Neuronal stem cell (in vitro differentiated cells): ENCODE data around the gene CPT1C.

Source experiments
- DNase-seq: peaks from one replicate; pipeline ENCODE4 v3.0.0-alpha.2; 2013; ENCODE audit warnings: low spot score
- H2AFZ ChIP-seq: one replicate; pipeline ENCODE4 v1.6.1; 2013; ENCODE audit warnings: mild to moderate bottlenecking, low read length, inconsistent platforms
- H2AK5ac ChIP-seq: 2 replicates; pipeline ENCODE4 v1.6.1; 2013; ENCODE audit warnings: low read depth, mild to moderate bottlenecking, inconsistent platforms, low read length, moderate library complexity, mixed read lengths
- H2BK120ac ChIP-seq: 2 replicates; pipeline ENCODE4 v1.6.1; 2013; ENCODE audit warnings: low read depth, mild to moderate bottlenecking, inconsistent platforms, low read length, moderate library complexity, mixed read lengths
- H2BK12ac ChIP-seq: one replicate; pipeline ENCODE4 v1.6.1; 2013; ENCODE audit warnings: low read length, inconsistent platforms
- H2BK15ac ChIP-seq: 2 replicates; pipeline ENCODE4 v1.6.1; 2013; ENCODE audit warnings: mild to moderate bottlenecking, low read length, inconsistent platforms, mixed read lengths
- H2BK5ac ChIP-seq: one replicate; pipeline ENCODE4 v1.6.1; 2013; ENCODE audit warnings: inconsistent platforms, mild to moderate bottlenecking, low read length, moderate library complexity
- H3K14ac ChIP-seq: one replicate; pipeline ENCODE4 v1.6.1; 2013; ENCODE audit warnings: low read length, inconsistent platforms
- H3K18ac ChIP-seq: 2 replicates; pipeline ENCODE4 v1.6.1; 2013; ENCODE audit warnings: low read length, inconsistent platforms
- H3K23ac ChIP-seq: 2 replicates; pipeline ENCODE4 v1.6.1; 2013; ENCODE audit warnings: low read depth, mild to moderate bottlenecking, mixed read lengths, low read length, inconsistent platforms; ENCODE audit not compliant: poor library complexity
- H3K27ac ChIP-seq: replicated peaks from 3 replicates; pipeline ENCODE4 v1.5.1; 2013; ENCODE audit warnings: low read length, inconsistent platforms
- H3K27me3 ChIP-seq, 3 experiments: 2 replicates each; pipeline ENCODE4 v1.6.1; 2013; ENCODE audit warnings: low read length in 3 of 3, mild to moderate bottlenecking in 2 of 3, inconsistent platforms in 1 of 3, low read depth in 1 of 3, mixed read lengths in 1 of 3, moderate library complexity in 1 of 3; ENCODE audit not compliant: control insufficient read depth in 3 of 3, insufficient read depth in 3 of 3
- H3K36me3 ChIP-seq, 2 donors: replicated peaks in 1 of 2; 2 replicates each; pipeline ENCODE4 v1.6.1; 2013; ENCODE audit warnings: low read length in 2 of 2; ENCODE audit not compliant: control insufficient read depth in 2 of 2, insufficient read depth in 2 of 2
- H3K4ac ChIP-seq: 2 replicates; pipeline ENCODE4 v1.6.1; 2013; ENCODE audit warnings: inconsistent platforms, mild to moderate bottlenecking, low read length, moderate library complexity
- H3K4me1 ChIP-seq, 2 donors: 1 replicate in 1 of 2; 2 replicates in 1 of 2; pipeline ENCODE4 v1.6.1; 2013; ENCODE audit warnings: low read length in 2 of 2, low read depth in 1 of 2; ENCODE audit not compliant: control insufficient read depth in 2 of 2, insufficient read depth in 1 of 2
- H3K4me2 ChIP-seq: one replicate; pipeline ENCODE4 v1.6.1; 2013; ENCODE audit warnings: mild to moderate bottlenecking, low read length, inconsistent platforms; ENCODE audit not compliant: insufficient read depth, poor library complexity, severe bottlenecking
- H3K4me3 ChIP-seq, 2 donors: 2 replicates each; pipeline ENCODE4 v1.5.1; 2013; ENCODE audit warnings: low read length in 2 of 2, mild to moderate bottlenecking in 2 of 2, inconsistent platforms in 1 of 2, moderate library complexity in 1 of 2
- H3K79me1 ChIP-seq: one replicate; pipeline ENCODE4 v1.6.1; 2013; ENCODE audit warnings: low read depth, mild to moderate bottlenecking, inconsistent platforms, low read length, moderate library complexity
- H3K9ac ChIP-seq: one replicate; pipeline ENCODE4 v1.6.1; 2013; ENCODE audit warnings: mild to moderate bottlenecking, low read depth, low read length, inconsistent platforms; ENCODE audit not compliant: poor library complexity
- H3K9me3 ChIP-seq, 2 donors: replicated peaks in 1 of 2; 2 replicates each; pipeline versions ENCODE3 to v1.6.1; 2013; ENCODE audit warnings: low read length in 2 of 2, mild to moderate bottlenecking in 2 of 2, inconsistent platforms in 1 of 2, low read depth in 1 of 2, mixed read lengths in 1 of 2, moderate library complexity in 1 of 2; ENCODE audit not compliant: control insufficient read depth in 2 of 2, insufficient read depth in 1 of 2
- H4K8ac ChIP-seq: one replicate; pipeline ENCODE4 v1.6.1; 2013; ENCODE audit warnings: low read depth, mild to moderate bottlenecking, inconsistent platforms, low read length, moderate library complexity
- H4K91ac ChIP-seq: one replicate; pipeline ENCODE4 v1.6.1; 2013; ENCODE audit warnings: low read length, low read depth, mild to moderate bottlenecking, inconsistent platforms; ENCODE audit not compliant: poor library complexity
- WGBS, 2 donors: extraction: QIAGEN DNeasy Blood & Tissue Kit; methylation state at CpG; one replicate each; pipeline ENCODE4 v1.1.7; 2013; ENCODE audit warnings: missing lambda C conversion rate in 2 of 2, mixed read lengths in 1 of 2; ENCODE audit not compliant: insufficient read length in 2 of 2, insufficient replicate concordance in 1 of 2; ENCODE audit errors: extremely low coverage in 2 of 2; 5-methylcytosine and 5-hydroxymethylcytosine counted together

Gene CPT1C

GRCh38 chr19:49689133-49690078 is 1.5 kb upstream of the CPT1C start, which contains the start of gene ADM5:
Gene ADM5, plus strand, starts transcription at chr19:49689594. Its CDS starts 244 bp downstream, at chr19:49689838.
- DNase-seq = no peak
- peak within 1 kb of the TSS; percentile 25 for H3K4ac ChIP-seq
- peak within 1 kb of the TSS; percentile 96 for H3K9ac ChIP-seq
- WGBS, 2 donors = no CpG with 5 or more reads among the region's 54 CpGs
- H2BK15ac ChIP-seq = no peak within 1 kb of the TSS
- no peak within 1 kb of the TSS for H2AFZ ChIP-seq
- H4K8ac ChIP-seq = no peak within 1 kb of the TSS
- H2AK5ac ChIP-seq = peak within 1 kb of the TSS; percentile 88
- H3K36me3 ChIP-seq = peaks cover 32 to 68% of the 10 kb centered on the region in 2 donors
- peak within 1 kb of the TSS; percentile 38 for H2BK120ac ChIP-seq
- H3K4me2 ChIP-seq = peak within 1 kb of the TSS; percentile 90
- peak within 1 kb of the TSS; percentile 63 for H2BK12ac ChIP-seq
- peak within 1 kb of the TSS; percentile 55 to 94 for H3K4me3 ChIP-seq
- peak within 1 kb of the TSS; percentile 98 for H3K18ac ChIP-seq
- peaks cover 10% of the 10 kb centered on the region for H3K79me1 ChIP-seq
- peak within 1 kb of the TSS; percentile 87 for H3K23ac ChIP-seq
- H2BK5ac ChIP-seq = peak within 1 kb of the TSS; percentile 91
- H3K9me3 ChIP-seq = no peaks in the 10 kb centered on the region
- H3K27me3 ChIP-seq = no peaks in the 10 kb centered on the region
- no peak within 1 kb of the TSS for H4K91ac ChIP-seq
- peaks cover 19 to 21% of the 10 kb centered on the region in 2 donors for H3K4me1 ChIP-seq
- peak within 1 kb of the TSS; percentile 93 for H3K27ac ChIP-seq
- peak within 1 kb of the TSS; percentile 97 for H3K14ac ChIP-seq

- Histone ChIP-seq H2AFZ (peak overlapping the region; percentile 89), H3K9me3 (peaks cover 0 to 2% of the 10 kb centered on the region in 2 donors), H3K27ac (peak overlapping the region; percentile 93), H3K4me2 (peak overlapping the region; percentile 90), H4K91ac (no peak overlapping the region), H3K36me3 (peaks cover 24 to 60% of the 10 kb centered on the region in 2 donors), H3K4me3 (peak overlapping the region; percentile 55 to 94), H3K4ac (peak overlapping the region; percentile 25), H2AK5ac (peak overlapping the region; percentile 68), H2BK5ac (peak overlapping the region; percentile 91), H3K23ac (peak overlapping the region; percentile 87), H3K14ac (peak overlapping the region; percentile 97), H3K79me1 (peaks cover 10% of the 10 kb centered on the region), H3K27me3 (no peaks in the 10 kb centered on the region), H2BK15ac (no peak overlapping the region), H3K18ac (peak overlapping the region; percentile 98), H4K8ac (no peak overlapping the region), H2BK120ac (no peak overlapping the region), H3K9ac (peak overlapping the region; percentile 96), H3K4me1 (peaks cover 19 to 21% of the 10 kb centered on the region in 2 donors), H2BK12ac (no peak overlapping the region)
- DNase-seq = no peak
- no CpG with 5 or more reads among the region's 39 CpGs for WGBS, 2 donors
Measured at GRCh38 chr19:49690079-49690655, 749 bp upstream of the CPT1C start.

GRCh38 chr19:49691243-49692146 is 579 bp downstream of the CPT1C start:
- peak overlapping the region; percentile 74 for H2BK15ac ChIP-seq
- H3K14ac ChIP-seq = peak overlapping the region; percentile 3

More at GRCh38 chr19:49691243-49692146, 579 bp downstream of the CPT1C start:
- Histone ChIP-seq H2BK120ac (peak overlapping the region; percentile 63), H2AK5ac (no peak overlapping the region), H3K4me3 (peak overlapping the region; percentile 55 to 83), H2AFZ (peak overlapping the region; percentile 89), H3K79me1 (peaks cover 10% of the 10 kb centered on the region), H3K4me2 (peak overlapping the region; percentile 66), H4K91ac (no peak overlapping the region), H2BK12ac (no peak overlapping the region), H3K36me3 (peaks cover 14 to 52% of the 10 kb centered on the region in 2 donors), H3K23ac (peak overlapping the region; percentile 8), H4K8ac (no peak overlapping the region), H3K27me3 (no peaks in the 10 kb centered on the region), H3K27ac (peak overlapping the region; percentile 88), H3K18ac (peak overlapping the region; percentile 90), H3K4ac (no peak overlapping the region), H3K9ac (peak overlapping the region; percentile 64), H2BK5ac (peak overlapping the region; percentile 91), H3K9me3 (peaks cover 0 to 2% of the 10 kb centered on the region in 2 donors), H3K4me1 (peaks cover 19 to 21% of the 10 kb centered on the region in 2 donors)
- DNase-seq = peak; percentile 80
- WGBS, 2 donors = no CpG with 5 or more reads among the region's 39 CpGs
